Measurements from ENCODE around the gene EML1.
A peak's percentile ranks its signal among the peaks of the same experiment; 100 is the strongest.

EML1 gene

DNA sequence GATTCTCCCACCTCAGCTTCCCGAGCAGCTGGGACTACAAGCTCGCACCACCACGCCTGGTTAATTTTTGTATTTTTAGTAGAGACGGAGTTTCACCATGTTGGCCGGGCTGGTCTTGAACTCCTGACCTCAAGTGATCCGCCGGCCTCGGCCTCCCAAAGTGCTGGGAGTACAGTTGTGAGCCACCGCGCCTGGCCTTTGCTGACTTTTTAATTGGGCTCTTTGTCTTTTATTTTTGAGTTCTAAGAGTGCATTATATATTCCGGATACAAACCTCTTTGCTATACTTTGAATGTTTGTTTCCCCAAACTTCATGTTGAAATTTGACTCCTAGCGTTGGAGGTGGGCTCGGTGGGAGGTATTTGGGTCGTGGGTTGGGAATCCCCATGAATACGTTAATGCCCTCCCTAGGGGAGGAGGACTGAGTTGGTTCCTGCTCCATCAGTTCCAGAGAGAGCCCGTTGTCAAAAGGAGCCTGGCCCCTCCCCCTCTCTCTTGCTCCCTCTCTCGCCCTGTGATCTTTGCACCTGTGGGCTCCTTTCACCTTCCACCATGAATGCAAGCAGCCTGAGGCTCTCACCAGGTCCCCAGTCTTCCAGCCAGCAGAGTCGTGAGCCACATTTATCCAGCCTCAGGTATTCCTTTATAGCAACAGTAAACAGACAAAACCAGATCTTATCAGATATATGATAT, 168.8 kb downstream of the EML1 start:
- TF ChIP-seq, protein P1, sequence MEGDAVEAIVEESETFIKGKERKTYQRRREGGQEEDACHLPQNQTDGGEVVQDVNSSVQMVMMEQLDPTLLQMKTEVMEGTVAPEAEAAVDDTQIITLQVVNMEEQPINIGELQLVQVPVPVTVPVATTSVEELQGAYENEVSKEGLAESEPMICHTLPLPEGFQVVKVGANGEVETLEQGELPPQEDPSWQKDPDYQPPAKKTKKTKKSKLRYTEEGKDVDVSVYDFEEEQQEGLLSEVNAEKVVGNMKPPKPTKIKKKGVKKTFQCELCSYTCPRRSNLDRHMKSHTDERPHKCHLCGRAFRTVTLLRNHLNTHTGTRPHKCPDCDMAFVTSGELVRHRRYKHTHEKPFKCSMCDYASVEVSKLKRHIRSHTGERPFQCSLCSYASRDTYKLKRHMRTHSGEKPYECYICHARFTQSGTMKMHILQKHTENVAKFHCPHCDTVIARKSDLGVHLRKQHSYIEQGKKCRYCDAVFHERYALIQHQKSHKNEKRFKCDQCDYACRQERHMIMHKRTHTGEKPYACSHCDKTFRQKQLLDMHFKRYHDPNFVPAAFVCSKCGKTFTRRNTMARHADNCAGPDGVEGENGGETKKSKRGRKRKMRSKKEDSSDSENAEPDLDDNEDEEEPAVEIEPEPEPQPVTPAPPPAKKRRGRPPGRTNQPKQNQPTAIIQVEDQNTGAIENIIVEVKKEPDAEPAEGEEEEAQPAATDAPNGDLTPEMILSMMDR (IDR thresholded peaks at IDR 0.05; ENCODE audit: low read depth, low read length) = no peak
- no peak for DNase-seq (ENCODE audit: low read depth, low spot score)
- no peak overlapping the region for H3K4me3 ChIP-seq (ENCODE audit: low read depth, low read length)
- in situ Hi-C loops (cut with HindIII; ENCODE audit: low sequenced_read_pairs) = no loop called here

DNA sequence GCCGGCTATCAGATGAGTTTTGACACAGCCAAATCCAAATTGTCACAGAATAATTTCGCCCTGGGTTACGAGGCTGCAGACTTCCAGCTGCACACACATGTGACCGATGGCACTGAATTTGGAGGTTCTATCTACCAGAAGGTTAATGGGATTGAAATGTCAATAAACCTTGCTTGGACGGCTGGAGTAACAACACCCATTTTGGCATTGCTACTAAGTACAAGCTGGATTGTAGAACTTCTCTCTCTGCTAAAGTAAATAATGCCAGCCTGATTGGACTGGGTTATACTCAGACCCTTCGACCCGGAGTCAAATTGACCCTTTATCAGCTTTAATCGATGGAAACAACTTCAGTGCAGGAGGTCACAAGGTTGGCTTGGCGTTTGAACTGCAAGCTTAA, 171.8 kb downstream of the EML1 start:
- in situ Hi-C loops (cut with HindIII; ENCODE audit: low sequenced_read_pairs) = no loop called here
- no peak overlapping the region for H3K4me3 ChIP-seq (ENCODE audit: low read depth, low read length)
- TF ChIP-seq, protein P1 (IDR thresholded peaks at IDR 0.05; ENCODE audit: low read depth, low read length) = no peak
- DNase-seq (ENCODE audit: low read depth, low spot score) = no peak

DNA sequence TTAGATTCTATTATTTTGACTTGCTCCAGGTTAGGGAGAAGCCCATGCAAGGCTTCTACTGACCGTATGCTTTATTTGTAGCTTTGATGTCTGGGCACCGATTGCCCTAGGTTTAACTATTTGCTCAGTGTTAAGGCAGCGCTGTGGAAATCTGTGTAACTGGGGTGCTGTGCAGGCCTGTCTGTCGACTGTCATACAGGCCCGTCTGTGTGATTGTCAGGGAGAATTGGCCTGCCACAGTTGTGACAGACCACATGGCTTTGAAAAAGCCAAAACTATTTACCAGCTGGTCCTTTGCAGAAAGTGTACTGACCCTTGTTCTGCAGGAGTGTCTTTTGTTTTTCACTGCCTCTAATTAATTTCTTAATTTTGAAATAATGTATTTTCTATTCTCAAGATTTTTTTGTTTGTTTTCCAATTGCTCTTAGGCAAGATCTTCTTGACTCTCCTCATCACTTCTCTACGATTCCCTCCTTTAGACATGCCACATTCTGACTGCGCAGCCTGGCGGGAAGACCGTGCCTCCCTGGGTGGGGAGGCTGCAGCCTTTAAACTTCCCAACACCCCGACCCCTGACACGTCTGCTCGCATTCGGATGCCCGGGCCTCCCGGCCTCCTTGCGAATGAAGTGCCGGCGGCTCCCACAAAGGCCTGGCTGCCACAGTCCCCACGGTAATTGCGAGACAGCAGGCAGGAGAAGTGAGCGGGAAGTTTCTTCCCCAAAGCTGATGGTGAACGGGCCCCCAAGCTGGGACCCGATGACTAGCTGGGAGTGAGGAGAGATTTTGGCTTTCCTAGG, 173.0 kb downstream of the EML1 start:
- TF ChIP-seq, protein P1 (IDR thresholded peaks at IDR 0.05; ENCODE audit: low read depth, low read length) = no peak
- in situ Hi-C loops (cut with HindIII; ENCODE audit: low sequenced_read_pairs) = no loop called here
- no peak for DNase-seq (ENCODE audit: low read depth, low spot score)
- H3K4me3 ChIP-seq (ENCODE audit: low read depth, low read length) = no peak overlapping the region

DNA sequence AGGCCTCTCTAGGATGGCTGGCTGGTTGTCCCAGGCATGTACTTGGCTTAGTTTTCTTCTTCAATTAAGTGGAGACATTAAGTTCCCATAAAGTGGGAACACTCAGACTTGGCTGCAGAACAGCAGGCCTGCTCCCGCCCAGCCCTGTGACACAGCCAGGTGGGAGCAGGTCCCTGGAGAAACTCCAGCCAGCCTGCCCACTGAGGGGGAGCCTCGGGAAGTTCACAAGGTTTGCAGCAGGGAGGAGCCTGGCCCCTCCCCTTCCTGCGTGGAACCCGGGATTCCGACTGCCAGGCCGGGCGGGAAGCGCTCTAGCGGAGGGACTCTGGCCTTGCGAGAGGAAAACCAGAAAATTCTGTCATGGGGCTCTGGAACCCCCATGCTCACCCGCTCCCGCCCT, 173.7 kb downstream of the EML1 start:
- TF ChIP-seq, protein P1 (IDR thresholded peaks at IDR 0.05; ENCODE audit: low read depth, low read length) = no peak
- no peak for DNase-seq (ENCODE audit: low read depth, low spot score)
- in situ Hi-C loops (cut with HindIII; ENCODE audit: low sequenced_read_pairs) = no loop called here
- H3K4me3 ChIP-seq (ENCODE audit: low read depth, low read length) = no peak overlapping the region

DNA sequence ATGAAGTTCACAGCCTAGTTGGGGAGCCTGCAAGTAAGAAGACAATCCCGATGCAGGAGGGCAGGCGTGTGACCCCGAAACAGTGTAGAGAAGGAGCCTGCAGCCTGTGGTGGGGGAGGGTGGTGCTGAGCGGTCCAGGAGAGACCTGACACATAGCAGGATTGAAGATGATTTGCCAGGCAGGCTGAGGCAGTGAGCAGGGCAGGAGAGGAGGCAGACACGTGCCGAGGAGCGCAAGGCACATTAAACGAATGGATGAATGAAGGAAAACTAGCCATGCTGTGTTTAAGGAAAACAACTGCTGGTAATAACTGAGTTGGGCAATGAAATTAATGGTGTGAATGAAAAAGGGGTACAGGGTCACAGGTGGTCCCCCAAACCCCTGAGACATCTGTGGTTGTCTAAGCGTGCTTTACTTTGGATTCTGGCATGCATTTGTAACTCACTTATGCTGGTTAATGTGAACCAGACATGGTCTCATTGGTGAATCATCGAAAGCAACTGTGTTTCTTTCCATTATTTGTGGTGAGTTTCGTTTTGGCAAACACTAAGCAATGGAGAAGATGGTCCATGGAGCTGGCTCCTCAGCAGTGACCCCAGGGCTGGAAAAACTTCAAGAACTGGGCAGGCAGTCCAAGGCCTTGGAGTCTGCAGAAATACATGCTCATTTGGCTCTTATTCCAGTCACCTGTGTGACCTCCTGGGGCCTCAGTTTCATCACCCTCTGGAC, 175.1 kb downstream of the EML1 start:
- TF ChIP-seq, protein P1 (IDR thresholded peaks at IDR 0.05; ENCODE audit: low read depth, low read length) = no peak
- DNase-seq (ENCODE audit: low read depth, low spot score) = peak; percentile 92
- no peak overlapping the region for H3K4me3 ChIP-seq (ENCODE audit: low read depth, low read length)
- in situ Hi-C loops (cut with HindIII; ENCODE audit: low sequenced_read_pairs) = no loop called here

DNA sequence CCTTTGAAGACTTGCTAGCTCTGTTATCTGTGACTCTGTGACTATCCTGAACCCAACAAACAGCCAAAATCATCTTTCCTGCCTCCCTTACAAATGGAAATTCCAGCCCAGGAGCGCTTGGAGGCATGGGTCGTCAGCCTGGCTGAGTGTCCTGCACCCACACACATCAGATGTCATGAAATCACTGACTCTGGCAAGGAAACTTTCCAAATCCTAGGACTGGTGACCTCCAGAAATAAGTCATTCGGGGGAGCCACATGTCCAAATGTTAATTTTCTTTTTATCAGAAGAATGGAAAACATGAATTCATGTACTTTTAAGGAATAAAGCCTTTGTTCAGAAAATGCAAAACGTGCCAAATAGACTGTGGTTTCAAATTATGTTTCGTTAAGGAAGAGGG, 175.7 kb downstream of the EML1 start:
- no peak overlapping the region for H3K4me3 ChIP-seq (ENCODE audit: low read depth, low read length)
- in situ Hi-C loops (cut with HindIII; ENCODE audit: low sequenced_read_pairs) = no loop called here
- DNase-seq (ENCODE audit: low read depth, low spot score) = no peak
- TF ChIP-seq, protein P1 (IDR thresholded peaks at IDR 0.05; ENCODE audit: low read depth, low read length) = no peak
